Measurements from ENCODE around the gene NTRK2. TPM values are rescaled to one million over a fixed set of nuclear protein-coding genes. Genes with fewer than 3 reads are reported as not detected.

NTRK2 gene
- total RNA-seq, 1 donor from 2014 or later = 65.0 TPM

GRCh38 chr9:84999788-85000187 lies 330.3 kb downstream of the NTRK2 start:
- Mint-ChIP-seq H3K27me3 (ENCODE audit: low read depth) (no peaks in the 10 kb centered on the region), H3K4me1 (peaks cover 33% of the 10 kb centered on the region), H3K4me3 (no peak overlapping the region), H3K27ac (no peak overlapping the region), H3K36me3 (peaks cover 12% of the 10 kb centered on the region), H3K9me3 (peaks cover 20% of the 10 kb centered on the region)
- DNase-seq (ENCODE audit: low spot score in 2 of 2, unreplicated experiment in 2 of 2) = no peak
- no peak for TF ChIP-seq CTCF (IDR thresholded peaks at IDR 0.05; ENCODE audit: unreplicated experiment)

GRCh38 chr9:85001925-85002324 lies 332.4 kb downstream of the NTRK2 start:
- Mint-ChIP-seq H3K4me1 (peaks cover 13% of the 10 kb centered on the region), H3K27me3 (ENCODE audit: low read depth) (no peaks in the 10 kb centered on the region), H3K27ac (no peak overlapping the region), H3K9me3 (peaks cover 20% of the 10 kb centered on the region), H3K36me3 (peaks cover 12% of the 10 kb centered on the region), H3K4me3 (no peak overlapping the region)
- TF ChIP-seq CTCF (IDR thresholded peaks at IDR 0.05; ENCODE audit: unreplicated experiment) = no peak
- no peak for DNase-seq (ENCODE audit: low spot score in 2 of 2, unreplicated experiment in 2 of 2)

- no peak for TF ChIP-seq CTCF (IDR thresholded peaks at IDR 0.05; ENCODE audit: unreplicated experiment)
- no peak for DNase-seq (ENCODE audit: low spot score in 2 of 2, unreplicated experiment in 2 of 2)
- H3K27ac Mint-ChIP-seq = no peak overlapping the region
- H3K9me3 Mint-ChIP-seq = peaks cover 15% of the 10 kb centered on the region
- H3K27me3 Mint-ChIP-seq (ENCODE audit: low read depth) = no peaks in the 10 kb centered on the region
- H3K4me1 Mint-ChIP-seq = no peaks in the 10 kb centered on the region
- peaks cover 12% of the 10 kb centered on the region for H3K36me3 Mint-ChIP-seq
- H3K4me3 Mint-ChIP-seq = no peak overlapping the region
Observed at GRCh38 chr9:85004818-85005413, 335.4 kb downstream of the NTRK2 start.

- no peaks in the 10 kb centered on the region for H3K4me1 Mint-ChIP-seq
- H3K9me3 Mint-ChIP-seq = no peaks in the 10 kb centered on the region
- no peak overlapping the region for H3K27ac Mint-ChIP-seq
- H3K27me3 Mint-ChIP-seq (ENCODE audit: low read depth) = no peaks in the 10 kb centered on the region
- TF ChIP-seq CTCF (IDR thresholded peaks at IDR 0.05; ENCODE audit: unreplicated experiment) = no peak
- H3K4me3 Mint-ChIP-seq = no peak overlapping the region
- DNase-seq (ENCODE audit: low spot score in 2 of 2, unreplicated experiment in 2 of 2) = no peak
- H3K36me3 Mint-ChIP-seq = no peaks in the 10 kb centered on the region
Observed at GRCh38 chr9:85007748-85008147, 338.2 kb downstream of the NTRK2 start.

GRCh38 chr9:85008215-85008614 lies 338.7 kb downstream of the NTRK2 start:
- H3K27ac Mint-ChIP-seq = no peak overlapping the region
- H3K4me3 Mint-ChIP-seq = no peak overlapping the region
- no peaks in the 10 kb centered on the region for H3K36me3 Mint-ChIP-seq
- DNase-seq (ENCODE audit: low spot score in 2 of 2, unreplicated experiment in 2 of 2) = no peak
- H3K9me3 Mint-ChIP-seq = no peaks in the 10 kb centered on the region
- H3K27me3 Mint-ChIP-seq (ENCODE audit: low read depth) = no peaks in the 10 kb centered on the region
- no peak for TF ChIP-seq CTCF (IDR thresholded peaks at IDR 0.05; ENCODE audit: unreplicated experiment)
- no peaks in the 10 kb centered on the region for H3K4me1 Mint-ChIP-seq

GRCh38 chr9:85009251-85009650 lies 339.7 kb downstream of the NTRK2 start:
- Mint-ChIP-seq H3K36me3 (no peaks in the 10 kb centered on the region), H3K27me3 (ENCODE audit: low read depth) (no peaks in the 10 kb centered on the region), H3K4me1 (peaks cover 5% of the 10 kb centered on the region), H3K9me3 (no peaks in the 10 kb centered on the region), H3K4me3 (no peak overlapping the region), H3K27ac (no peak overlapping the region)
- no peak for DNase-seq (ENCODE audit: low spot score in 2 of 2, unreplicated experiment in 2 of 2)
- no peak for TF ChIP-seq CTCF (IDR thresholded peaks at IDR 0.05; ENCODE audit: unreplicated experiment)
